HK-2 (cell line): Measurements from ENCODE around the gene KIRREL3.

ENCODE experiments used
- DNase-seq: peaks from one replicate; pipeline ENCODE4 v3.0.0-alpha.2; 2018; ENCODE audit not compliant: unreplicated experiment

Gene KIRREL3

GRCh38 chr11:126529037-126529436 lies 471.5 kb downstream of the KIRREL3 start:
- DNase-seq: no peak

- DNase-seq: no peak
Observed at GRCh38 chr11:126528075-126528474, 472.5 kb downstream of the KIRREL3 start.

GRCh38 chr11:126527651-126528050 lies 472.9 kb downstream of the KIRREL3 start:
- no peak for DNase-seq

GRCh38 chr11:126526471-126526870 lies 474.1 kb downstream of the KIRREL3 start:
- no peak for DNase-seq

- DNase-seq: no peak
Observed at GRCh38 chr11:126525702-126526101, 474.9 kb downstream of the KIRREL3 start.

GRCh38 chr11:126525216-126525615 lies 475.4 kb downstream of the KIRREL3 start:
- no peak for DNase-seq

GRCh38 chr11:126523441-126524205 lies 476.9 kb downstream of the KIRREL3 start:
- DNase-seq: no peak

GRCh38 chr11:126522606-126523005 lies 478.0 kb downstream of the KIRREL3 start:
- no peak for DNase-seq

GRCh38 chr11:126522152-126522551 lies 478.4 kb downstream of the KIRREL3 start:
- DNase-seq: no peak

GRCh38 chr11:126521196-126521595 lies 479.4 kb downstream of the KIRREL3 start:
- no peak for DNase-seq

- no peak for DNase-seq
Observed at GRCh38 chr11:126519764-126520734, 480.5 kb downstream of the KIRREL3 start.

GRCh38 chr11:126518972-126519690 lies 481.4 kb downstream of the KIRREL3 start:
- no peak for DNase-seq

GRCh38 chr11:126518071-126518971 lies 482.2 kb downstream of the KIRREL3 start:
- DNase-seq: no peak

- no peak for DNase-seq
Observed at GRCh38 chr11:126515501-126515900, 485.1 kb downstream of the KIRREL3 start.

GRCh38 chr11:126514061-126514693 lies 486.4 kb downstream of the KIRREL3 start:
- no peak for DNase-seq

GRCh38 chr11:126512741-126513715 lies 487.5 kb downstream of the KIRREL3 start:
- DNase-seq: no peak

GRCh38 chr11:126512251-126512650 lies 488.3 kb downstream of the KIRREL3 start:
- no peak for DNase-seq

- no peak for DNase-seq
Observed at GRCh38 chr11:126511475-126512115, 489.0 kb downstream of the KIRREL3 start.
